NCI-H82 treated with DMSO at 0.1 percent for 48 hours (cell line): ENCODE measurements around the gene CLDN7.
"Not testable (repeated sequence)": the region's sequence is repeated elsewhere in the genome, so short reads cannot be mapped to it uniquely, and the experiment has no call there.

ENCODE experiments used
- DNase-seq: peaks from one replicate; lab custom pipeline; 2025; ENCODE audit not compliant: unreplicated experiment; lab: John Stamatoyannopoulos, UW

The CLDN7 gene

GRCh38 chr17:7256766-7257456 lies 5.4 kb downstream of the CLDN7 start:
- no peak for DNase-seq

- no peak for DNase-seq
Measured at GRCh38 chr17:7254511-7254910, 7.8 kb downstream of the CLDN7 start.

- DNase-seq: peak; percentile 67
Measured at GRCh38 chr17:7253082-7253481, 9.2 kb downstream of the CLDN7 start.

- peak; percentile 92 for DNase-seq
Measured at GRCh38 chr17:7252176-7253043, 9.9 kb downstream of the CLDN7 start, which contains the start of gene ELP5. Gene ELP5, plus strand, starts transcription at chr17:7252215. Its CDS starts 336 bp downstream, at chr17:7252551.

- peak; percentile 99 for DNase-seq
Measured at GRCh38 chr17:7251661-7252175, 10.6 kb downstream of the CLDN7 start, which contains the start of gene CTDNEP1. Gene CTDNEP1, minus strand, starts transcription at chr17:7251734. Its CDS starts 438 bp downstream, at chr17:7251296.

- no peak for DNase-seq
Measured at GRCh38 chr17:7250695-7251627, 11.3 kb downstream of the CLDN7 start.

- no peak for DNase-seq
Measured at GRCh38 chr17:7249830-7250229, 12.4 kb downstream of the CLDN7 start.

- DNase-seq: no peak
Measured at GRCh38 chr17:7249214-7249613, 13.1 kb downstream of the CLDN7 start.

GRCh38 chr17:7248796-7249195 lies 13.5 kb downstream of the CLDN7 start:
- DNase-seq: no peak

GRCh38 chr17:7246779-7247178 lies 15.5 kb downstream of the CLDN7 start:
- DNase-seq: no peak

- DNase-seq: not testable (repeated sequence)
Measured at GRCh38 chr17:7243838-7244237, 18.4 kb downstream of the CLDN7 start.

- DNase-seq: no peak
Measured at GRCh38 chr17:7243453-7243729, 18.9 kb downstream of the CLDN7 start.

GRCh38 chr17:7242717-7243452 lies 19.4 kb downstream of the CLDN7 start:
- DNase-seq: peak; percentile 95

GRCh38 chr17:7241783-7242716 lies 20.2 kb downstream of the CLDN7 start, which contains the start of gene GABARAP:
Gene GABARAP, minus strand, starts transcription at chr17:7242449. Its CDS starts 119 bp downstream, at chr17:7242330.
- peak; percentile 87 for DNase-seq

- no peak for DNase-seq
Measured at GRCh38 chr17:7241090-7241733, 21.1 kb downstream of the CLDN7 start.

- DNase-seq: no peak
Measured at GRCh38 chr17:7240375-7240774, 21.9 kb downstream of the CLDN7 start.

- DNase-seq: peak; percentile 100
Measured at GRCh38 chr17:7239091-7240027, 22.9 kb downstream of the CLDN7 start, which contains the start of gene PHF23. Gene PHF23, minus strand, starts transcription at chr17:7239457. Its CDS starts 178 bp downstream, at chr17:7239279.
